Activated CD8-positive, alpha-beta memory T cell treated with anti-CD3 and anti-CD28 coated beads, Interleukin-2, amount 50 U/mL, for 1 hour (primary cell): ENCODE data around the gene MED26.

Experiments
- DNase-seq: peaks from one replicate; pipeline ENCODE4 v3.0.0-alpha.2; 2020; ENCODE audit errors: extremely low read depth

The MED26 gene

GRCh38 chr19:16615808-16616207 is 12.2 kb downstream of the MED26 start:
- no peak for DNase-seq

GRCh38 chr19:16614941-16615340 is 13.1 kb downstream of the MED26 start:
- no peak for DNase-seq

- DNase-seq = no peak
These were observed 14.2 kb downstream of the MED26 start for GRCh38 chr19:16613841-16614240.

GRCh38 chr19:16612636-16613035 is 15.4 kb downstream of the MED26 start:
- no peak for DNase-seq

GRCh38 chr19:16611121-16611520 is 16.9 kb downstream of the MED26 start:
- no peak for DNase-seq

- no peak for DNase-seq
These were observed 18.3 kb downstream of the MED26 start for GRCh38 chr19:16609511-16610200.

GRCh38 chr19:16608290-16608739 is 19.7 kb downstream of the MED26 start:
- no peak for DNase-seq

GRCh38 chr19:16607819-16608218 is 20.2 kb downstream of the MED26 start:
- DNase-seq = no peak

GRCh38 chr19:16605553-16605994 is 22.4 kb downstream of the MED26 start:
- no peak for DNase-seq

- no peak for DNase-seq
These were observed 22.9 kb downstream of the MED26 start for GRCh38 chr19:16605115-16605514.

GRCh38 chr19:16604615-16605014 is 23.4 kb downstream of the MED26 start:
- no peak for DNase-seq

GRCh38 chr19:16603090-16603489 is 24.9 kb downstream of the MED26 start:
- DNase-seq = no peak

GRCh38 chr19:16601378-16602052 is 26.5 kb downstream of the MED26 start:
- no peak for DNase-seq

- DNase-seq = no peak
These were observed 27.2 kb downstream of the MED26 start for GRCh38 chr19:16600824-16601223.

- DNase-seq = no peak
These were observed 28.2 kb downstream of the MED26 start for GRCh38 chr19:16599655-16600346.

GRCh38 chr19:16598848-16599247 is 29.2 kb downstream of the MED26 start:
- no peak for DNase-seq

- DNase-seq = no peak
These were observed 31.6 kb downstream of the MED26 start for GRCh38 chr19:16596399-16596798.

- DNase-seq = no peak
These were observed 32.9 kb downstream of the MED26 start for GRCh38 chr19:16595097-16595496.

- peak; percentile 32 for DNase-seq
These were observed 33.3 kb downstream of the MED26 start for GRCh38 chr19:16594681-16595091.

- peak; percentile 12 for DNase-seq
These were observed 33.8 kb downstream of the MED26 start for GRCh38 chr19:16594131-16594586.

- DNase-seq = no peak
These were observed 34.8 kb downstream of the MED26 start for GRCh38 chr19:16593181-16593580.

GRCh38 chr19:16591803-16592556 is 36.0 kb downstream of the MED26 start:
- no peak for DNase-seq
